Right lobe of liver (tissue), 6 donors: ENCODE results near the gene CHN2. TPM values are rescaled to one million over a fixed set of nuclear protein-coding genes. Genes with fewer than 3 reads are reported as not detected.
A peak's percentile ranks its signal among the peaks of the same experiment; 100 is the strongest.

Source experiments
- ATAC-seq, 4 donors: fragments of 200-7000 bp; cut with Tn5 transposase; one replicate each; pipeline ENCODE4 v1.9.1; 2020; ENCODE audit warnings: mild to moderate bottlenecking in 4 of 4, moderate library complexity in 4 of 4
- DNase-seq, 3 donors: peaks; one replicate each; pipeline ENCODE4 v3.0.0-alpha.2; 2020
- H3K27ac ChIP-seq, 3 donors: fragments of 200-600 bp; one replicate each; pipeline ENCODE4 v1.8.0; 2022
- H3K27me3 ChIP-seq, 2 donors: fragments of 200-600 bp; one replicate each; pipeline ENCODE4 v1.8.0; 2022
- H3K36me3 ChIP-seq, 4 donors: fragments of 200-600 bp; sonication (generic) in 1 of 4; one replicate each; pipeline versions ENCODE4 v1.5.1 to v1.8.0; 2017 to 2022; ENCODE audit warnings: control low read depth in 1 of 4
- H3K4me1 ChIP-seq, 4 donors: fragments of 200-600 bp; sonication (generic) in 1 of 4; one replicate each; pipeline versions ENCODE4 v1.5.1 to v1.8.0; 2017 to 2022; ENCODE audit warnings: control low read depth in 1 of 4
- H3K4me3 ChIP-seq, 3 donors: fragments of 200-600 bp; one replicate each; pipeline ENCODE4 v1.8.0; 2022
- H3K9me3 ChIP-seq, 4 donors: fragments of 200-600 bp; sonication (generic) in 1 of 4; one replicate each; pipeline versions ENCODE4 v1.5.1 to v1.8.0; 2017 to 2022; ENCODE audit warnings: control low read depth in 1 of 4
- CTCF ChIP-seq, 4 donors: fragments of 200-600 bp in 3 of 4; fragments of 450-650 bp in 1 of 4; IDR thresholded peaks; one replicate each; pipeline versions ENCODE4 v1.5.1 to v1.8.0; 2016 to 2022; ENCODE audit warnings: antibody characterized with exemption in 4 of 4, mild to moderate bottlenecking in 2 of 4
- POLR2A ChIP-seq: fragments of 450-650 bp; IDR thresholded peaks from one replicate; pipeline ENCODE4 v1.6.1; 2017; ENCODE audit warnings: antibody characterized with exemption, mild to moderate bottlenecking
- WGBS: methylation state at CpG from one replicate; pipeline ENCODE4 v1.1.6; 2018; ENCODE audit warnings: low coverage, low lambda C conversion rate; ENCODE audit not compliant: insufficient coverage; ENCODE audit errors: missing lambda C conversion rate; 5-methylcytosine and 5-hydroxymethylcytosine counted together
- intact Hi-C, 2 donors: fragments of 100-400 bp; cut with DNase I; formaldehyde crosslinking; loops; one replicate each; pipeline versions ENCODE4 v1.11.2 to v1.14.1; 2022
- total RNA-seq, 6 experiments: library from RNA; depleted of rRNA in 2 of 6; stranded (reverse); fragments of >200 nt in 2 of 6; fragmentation: NEBNext Ultra II Directional in 3 of 6; extraction: Animal tissue kit (Norgen Biotek cat#: 25700) in 3 of 6; gene quantifications; one replicate each; pipeline versions ENCODE4 v1.1.0 to v1.2.4, GENCODE V29; 2016 to 2023
- donor health status: DM: no; HTN: yes; CAD: no.
- donor health status: DM: no; HTN: no; CAD: no.
- donor health status: DM: no; HTN: no; CAD: no.
- donor health status: DM: no; HTN: yes; CAD: no.
- donor health status: DM: no; HTN: yes; CAD: no.

The CHN2 gene
- total RNA-seq, 6 experiments from 2014 or later: 20.1 to 57.7 (median 31.5) TPM

GRCh38 chr7:29400437-29400836, 205.9 kb downstream of the CHN2 start:
- no peak for DNase-seq
- ATAC-seq: no peak
- H3K4me3 ChIP-seq: no peak overlapping the region
- no peak for TF ChIP-seq POLR2A
- TF ChIP-seq CTCF (IDR thresholded peaks at IDR 0.05): no peak
- WGBS: 80% methylated on average over 9 of the region's 9 CpGs
- H3K27me3 ChIP-seq: no peaks in the 10 kb centered on the region
- H3K27ac ChIP-seq: no peak overlapping the region
- peaks cover 0 to 17% (median 10%) of the 10 kb centered on the region in 4 donors for H3K36me3 ChIP-seq
- intact Hi-C loops: loop anchor here in 1 of 2 donors (10.0 kb wide), 1 partner anchor 206 kb away; the partner anchor contains the start of gene CHN2
- H3K9me3 ChIP-seq: no peaks in the 10 kb centered on the region
- peaks cover 0 to 3% (median 1%) of the 10 kb centered on the region in 4 donors for H3K4me1 ChIP-seq

GRCh38 chr7:29401769-29402168, 207.2 kb downstream of the CHN2 start:
- Histone ChIP-seq H3K9me3 (no peaks in the 10 kb centered on the region), H3K27ac (no peak overlapping the region), H3K36me3 (peaks cover 0 to 17% (median 10%) of the 10 kb centered on the region in 4 donors), H3K27me3 (no peaks in the 10 kb centered on the region), H3K4me1 (peaks cover 0 to 13% (median 3%) of the 10 kb centered on the region in 4 donors), H3K4me3 (no peak overlapping the region)
- no peak for TF ChIP-seq CTCF (IDR thresholded peaks at IDR 0.05)
- TF ChIP-seq POLR2A: no peak
- intact Hi-C loops: loop anchor here in 1 of 2 donors (10.0 kb wide), 1 partner anchor 207 kb away; the partner anchor contains the start of gene CHN2
- DNase-seq: no peak
- WGBS: 89% methylated on average over 4 of the region's 11 CpGs
- ATAC-seq: no peak

- intact Hi-C loops: loop anchor here in 1 of 2 donors (10.0 kb wide), 1 partner anchor 211 kb away; the partner anchor contains the start of gene CHN2
- peak; percentile 39 to 64 (median 55) for DNase-seq
These were observed 211.3 kb downstream of the CHN2 start for GRCh38 chr7:29405891-29406290.

GRCh38 chr7:29406366-29406765, 211.8 kb downstream of the CHN2 start:
- WGBS: 65% methylated on average over 5 of the region's 6 CpGs

More at GRCh38 chr7:29405891-29406290, 211.3 kb downstream of the CHN2 start:
- Histone ChIP-seq H3K27me3 (no peaks in the 10 kb centered on the region), H3K27ac (peak overlapping the region in 2 of 3 donors; percentile 56 to 66), H3K4me3 (no peak overlapping the region), H3K36me3 (no peaks in the 10 kb centered on the region), H3K9me3 (no peaks in the 10 kb centered on the region), H3K4me1 (peaks cover 0 to 13% (median 3%) of the 10 kb centered on the region in 4 donors)
- no peak for TF ChIP-seq CTCF (IDR thresholded peaks at IDR 0.05)
- TF ChIP-seq POLR2A: peak; percentile 21
- peak; percentile 78 to 86 (median 84) for ATAC-seq
- WGBS: 39% methylated on average over 5 of the region's 5 CpGs

More at GRCh38 chr7:29406366-29406765, 211.8 kb downstream of the CHN2 start:
- Histone ChIP-seq H3K4me1 (peaks cover 0 to 13% (median 3%) of the 10 kb centered on the region in 4 donors), H3K4me3 (no peak overlapping the region), H3K27me3 (no peaks in the 10 kb centered on the region), H3K9me3 (no peaks in the 10 kb centered on the region), H3K27ac (peak overlapping the region in 2 of 3 donors; percentile 42 to 66), H3K36me3 (no peaks in the 10 kb centered on the region)
- DNase-seq: no peak
- intact Hi-C loops: loop anchor here in 1 of 2 donors (10.0 kb wide), 1 partner anchor 212 kb away; the partner anchor contains the start of gene CHN2
- TF ChIP-seq POLR2A (no peak), CTCF (IDR thresholded peaks at IDR 0.05) (no peak)
- peak in 3 of 4 donors; percentile 31 to 62 (median 47) for ATAC-seq
